K562 (cell line): ENCODE measurements around the gene SERHL2. TPM values are rescaled to one million over a fixed set of nuclear protein-coding genes. Genes with fewer than 3 reads are reported as not detected.
"Not testable (repeated sequence)": the region's sequence is repeated elsewhere in the genome, so short reads cannot be mapped to it uniquely, and the experiment has no call there.

Experiments
- ATAC-seq: fragments of 200-7000 bp; cut with Tn5 transposase; 3 replicates; pipeline ENCODE4 v1.9.1; 2020; ENCODE audit warnings: moderate library complexity
- BruUV-seq: library from RNA; stranded (reverse); fragments of 400-500 nt; replicated peaks from 2 replicates; lab custom pipeline; 2021; lab: Mats Ljungman, UMichigan
- CTCF ChIA-PET: fragments of 300-600 bp; formaldehyde crosslinking; extraction: SDS; loops from one replicate; lab custom pipeline; 2021; ENCODE audit warnings: low intra/inter-chr PET ratio; lab: Yijun Ruan, JAX
- POLR2A ChIA-PET: fragments of 300-600, 350-650 bp; sonication (Branson Sonifier 250); formaldehyde crosslinking; extraction: SDS; loops from one replicate; lab custom pipeline; 2021; ENCODE audit warnings: antibody characterized with exemption, inconsistent platforms; lab: Yijun Ruan, JAX
- DNase-seq, 4 experiments: peaks; one replicate each; pipeline versions ENCODE4 v3.0.0 to v3.0.0-alpha.2; 2011 to 2018; ENCODE audit warnings: low spot score in 3 of 4, mixed read lengths in 3 of 4; ENCODE audit errors: extremely low read depth in 1 of 4
- FAIRE-seq: peaks from 2 replicates; lab custom pipeline; 2011; peaks lifted over from hg19 to GRCh38; lab: Jason Lieb, UNC
- H2AFZ ChIP-seq: 2 replicates; pipeline ENCODE4 v1.6.0; 2011; ENCODE audit warnings: low read depth, low read length, control low read depth, inconsistent platforms
- H3K27ac ChIP-seq: fragments of 200-600 bp; 3 replicates; pipeline ENCODE4 v1.8.0; 2011; ENCODE audit warnings: low read depth, mild to moderate bottlenecking, control low read depth, inconsistent platforms, low read length, moderate library complexity, mixed read lengths; ENCODE audit errors: extremely low read depth
- H3K27me3 ChIP-seq, 2 experiments: fragments of 300-600 bp in 1 of 2; 2 replicates in 1 of 2; 3 replicates in 1 of 2; pipeline versions ENCODE4 v1.6.0 to v1.8.0; 2011; ENCODE audit warnings: inconsistent platforms in 2 of 2, low read length in 2 of 2, mild to moderate bottlenecking in 1 of 2, mixed read lengths in 1 of 2, moderate library complexity in 1 of 2; ENCODE audit not compliant: control insufficient read depth in 2 of 2, insufficient read depth in 2 of 2
- H3K36me3 ChIP-seq: fragments of 300-600 bp; 3 replicates; pipeline ENCODE4 v1.8.0; 2011; ENCODE audit warnings: mild to moderate bottlenecking, low read length, inconsistent platforms; ENCODE audit not compliant: control insufficient read depth, insufficient read depth
- H3K4me1 ChIP-seq, 2 experiments: fragments of 200-600 bp in 1 of 2; replicated peaks in 1 of 2; 2 replicates in 1 of 2; 3 replicates in 1 of 2; pipeline versions ENCODE4 v1.5.1 to v1.8.0; 2011; ENCODE audit warnings: inconsistent platforms in 2 of 2, low read length in 2 of 2, mild to moderate bottlenecking in 1 of 2, mixed read lengths in 1 of 2, moderate library complexity in 1 of 2; ENCODE audit not compliant: control insufficient read depth in 2 of 2, insufficient read depth in 2 of 2
- H3K4me2 ChIP-seq: 2 replicates; pipeline ENCODE4 v1.6.1; 2011; ENCODE audit warnings: low read length, control low read depth, inconsistent platforms, mixed read lengths; ENCODE audit not compliant: insufficient read depth
- H3K4me3 ChIP-seq: fragments of 200-600 bp; sonication (generic), shearing (Covaris generic); 2 replicates; pipeline ENCODE4 v1.5.1; 2016; ENCODE audit warnings: control low read depth, inconsistent platforms
- H3K79me2 ChIP-seq: fragments of 200-600 bp; 3 replicates; pipeline ENCODE4 v1.8.0; 2011; ENCODE audit warnings: low read length, inconsistent platforms; ENCODE audit not compliant: control insufficient read depth, insufficient read depth
- H3K9ac ChIP-seq, 2 experiments: 2 replicates each; pipeline versions ENCODE4 v1.6.0 to v1.6.1; 2011; ENCODE audit warnings: low read depth in 2 of 2, low read length in 2 of 2, control low read depth in 1 of 2, inconsistent platforms in 1 of 2, mild to moderate bottlenecking in 1 of 2, mixed read lengths in 1 of 2; ENCODE audit not compliant: insufficient read depth in 1 of 2
- H3K9me1 ChIP-seq: one replicate; pipeline ENCODE4 v1.6.0; 2011; ENCODE audit warnings: inconsistent platforms, mild to moderate bottlenecking, low read length, moderate library complexity; ENCODE audit not compliant: control insufficient read depth, insufficient read depth
- H3K9me3 ChIP-seq: replicated peaks from 2 replicates; pipeline ENCODE4 v1.5.1; 2011; ENCODE audit warnings: low read depth, low read length, inconsistent platforms; ENCODE audit not compliant: control insufficient read depth, insufficient read depth
- H4K20me1 ChIP-seq: replicated peaks from 2 replicates; pipeline ENCODE4 v1.6.1; 2011; ENCODE audit warnings: low read length, inconsistent platforms, mixed read lengths; ENCODE audit not compliant: control insufficient read depth, insufficient read depth
- ATF1 ChIP-seq, 2 experiments: fragments of 450-650 bp in 1 of 2; IDR thresholded peaks; 2 replicates each; pipeline ENCODE4 v1.6.1; 2016; ENCODE audit warnings: missing compliant biosample characterization in 1 of 2, missing genetic modification characterization in 1 of 2
- ATF7 ChIP-seq: fragments of 450-650 bp; IDR thresholded peaks from 2 replicates; pipeline ENCODE4 v1.7.1; 2014; ENCODE audit warnings: mild to moderate bottlenecking, moderate library complexity
- CXXC5 ChIP-seq: fragments of 250-450 bp; sonication (Bioruptor Pico); IDR thresholded peaks from 2 replicates; pipeline ENCODE4 v1.8.0; 2022; ENCODE audit warnings: inconsistent platforms, mild to moderate bottlenecking, moderate library complexity
- DMBX1 ChIP-seq: fragments of 250-450 bp; sonication (Bioruptor Pico); IDR thresholded peaks from 2 replicates; pipeline ENCODE4 v1.8.0; 2022; ENCODE audit warnings: inconsistent platforms, mild to moderate bottlenecking, moderate library complexity, borderline replicate concordance
- NFRKB ChIP-seq: fragments of 450-650 bp; IDR thresholded peaks from 2 replicates; pipeline ENCODE4 v1.6.1; 2016; ENCODE audit warnings: low read depth
- NR2C1 ChIP-seq, 2 experiments: fragments of 450-650 bp; IDR thresholded peaks; 2 replicates each; pipeline ENCODE4 v1.6.1; 2017; ENCODE audit warnings: mild to moderate bottlenecking in 2 of 2, antibody characterized with exemption in 1 of 2, inconsistent platforms in 1 of 2, missing compliant biosample characterization in 1 of 2, missing genetic modification characterization in 1 of 2
- SMAD4 ChIP-seq: fragments of 250-450 bp; sonication (Bioruptor Pico); conservative IDR thresholded peaks from 2 replicates; pipeline ENCODE4 v1.8.0; 2021; ENCODE audit warnings: inconsistent platforms, mild to moderate bottlenecking, moderate library complexity
- YY1 ChIP-seq, 3 experiments: IDR thresholded peaks; 2 replicates each; pipeline ENCODE4 v1.6.1; 2011; ENCODE audit warnings: low read length in 2 of 3, mild to moderate bottlenecking in 2 of 3, moderate library complexity in 2 of 3, borderline replicate concordance in 1 of 3, control low read depth in 1 of 3, low read depth in 1 of 3; ENCODE audit not compliant: insufficient read depth in 3 of 3, insufficient replicate concordance in 2 of 3, control insufficient read depth in 1 of 3, insufficient read length in 1 of 3; ENCODE audit errors: extremely low read depth in 1 of 3
- ZNF311 ChIP-seq: fragments of 250-450 bp; sonication (Bioruptor Pico); IDR thresholded peaks from 2 replicates; pipeline ENCODE4 v1.4.0; 2020; ENCODE audit warnings: mild to moderate bottlenecking, moderate library complexity
- ZNF592 ChIP-seq: fragments of 450-650 bp; IDR thresholded peaks from 2 replicates; pipeline ENCODE4 v1.6.1; 2017; ENCODE audit warnings: antibody characterized with exemption, mild to moderate bottlenecking
- WGBS: fragments of 100-300 bp; shearing (Covaris generic); methylation state at CpG from one replicate; pipeline ENCODE4 v1.1.6; 2016; ENCODE audit warnings: low coverage, mixed read lengths; ENCODE audit not compliant: insufficient coverage; ENCODE audit errors: missing lambda C conversion rate; 5-methylcytosine and 5-hydroxymethylcytosine counted together
- in situ Hi-C: fragments of 300-500 bp; cut with MboI; formaldehyde crosslinking; loops from 4 replicates; pipeline ENCODE4 v1.15.0; 2018; ENCODE audit warnings: inconsistent platforms, mixed read lengths
- intact Hi-C: fragments of 100-400 bp; cut with micrococcal nuclease; formaldehyde crosslinking; loops from 2 replicates; pipeline ENCODE4 v1.14.2; 2022
- polyA plus RNA-seq, 8 experiments: library from polyadenylated mRNA; depleted of rRNA in 4 of 8; stranded (reverse) in 5 of 8; unstranded in 3 of 8; fragments of >200 nt; fragmentation: Nextera tagmentation in 2 of 8; fragmentation: Illumina TruSeq in 1 of 8; extraction: Ambion mirVana in 2 of 8; extraction: Trizol in 1 of 8; gene quantifications; 2 replicates each; pipeline versions ENCODE4 v1.2.1 to v1.2.3, GENCODE V29; 2011 to 2014; ENCODE audit warnings: inconsistent platforms in 1 of 8, missing spikeins in 1 of 8
- total RNA-seq, 7 experiments: library from RNA; depleted of rRNA in 6 of 7; stranded (reverse); fragments of >200 nt in 6 of 7; fragmentation: Illumina TruSeq in 2 of 7; extraction: Trizol in 2 of 7; gene quantifications; 2 replicates each; pipeline versions ENCODE4 v1.2.1 to v1.2.3, GENCODE V29; 2011 to 2021; ENCODE audit warnings: low replicate concordance in 1 of 7
- TF ChIP-seq, protein P1 (sequence below), 2 experiments: fragments of 450-650 bp; conservative IDR thresholded peaks; 2 replicates each; pipeline ENCODE4 v1.6.1; 2017; ENCODE audit warnings: mild to moderate bottlenecking in 2 of 2, moderate library complexity in 2 of 2
- TF ChIP-seq, protein P2 (sequence below), 2 experiments: fragments of 450-650 bp in 1 of 2; sonication (generic) in 1 of 2; formaldehyde crosslinking in 1 of 2; IDR thresholded peaks in 1 of 2; conservative IDR thresholded peaks in 1 of 2; 2 replicates each; pipeline versions ENCODE4 v1.6.1 to v1.8.1; 2016 to 2023; ENCODE audit warnings: mild to moderate bottlenecking in 2 of 2, moderate library complexity in 2 of 2, inconsistent platforms in 1 of 2, missing genetic modification reagents in 1 of 2

SERHL2 gene
- total and polyA plus RNA-seq, 9 of the 15 experiments (the other 6 are each of a cell fraction or from before 2014, with no cell fraction given) = 19.9 to 62.6 (median 25.2) TPM

GRCh38 chr22:42537199-42537831 lies 16.4 kb upstream of the SERHL2 start:
- H4K20me1 ChIP-seq; H3K4me3 ChIP-seq; H3K9me3 ChIP-seq; intact Hi-C loops; H3K36me3 ChIP-seq; in situ Hi-C loops; H3K79me2 ChIP-seq; H3K27me3 ChIP-seq; POLR2A ChIA-PET; H3K9me1 ChIP-seq; DNase-seq; CTCF ChIA-PET; H3K9ac ChIP-seq; TF ChIP-seq NR2C1 (IDR thresholded peaks at IDR 0.05); ATF1 (CRISPR knock-in tag; IDR thresholded peaks at IDR 0.05): not testable (repeated sequence)
- ATAC-seq (peak; percentile 87), FAIRE-seq (peak; percentile 58)
- Histone ChIP-seq H3K4me1 (peaks cover 15 to 26% of the 10 kb centered on the region in 2 experiments; a peak in 4 of 5 replicates), H3K4me2 (peak overlapping the region; percentile 25; the same call in 1 of the 2 replicates), H3K27ac (peak overlapping the region; percentile 66), H2AFZ (peak overlapping the region; percentile 66; the same call in 1 of the 2 replicates)
- BruUV-seq = TSS peak; percentile 70
- 25% methylated on average over 6 of the region's 14 CpGs for WGBS
- TF ChIP-seq ZNF592 (peak; percentile 70; the same call in 1 of the 2 replicates), NR2C1 (tag; IDR thresholded peaks at IDR 0.05) (peak; percentile 42; the same call in 1 of the 2 replicates), YY1 (IDR thresholded peaks at IDR 0.05; ENCODE audit: borderline replicate concordance in 1 of 3, control insufficient read depth in 1 of 3, extremely low read depth in 1 of 3, insufficient read depth in 3 of 3, insufficient read length in 1 of 3, insufficient replicate concordance in 2 of 3, low read depth in 1 of 3, low read length in 2 of 3) (peak in 1 of 3 experiments; percentile 45), SMAD4 (peak; percentile 47), CXXC5 (CRISPR knock-in tag) (0 out of 2 replicates have a peak, but pooled peaks have one; percentile 21), DMBX1 (CRISPR knock-in tag) (peak; percentile 78; the same call in 1 of the 2 replicates), ZNF311 (peak; percentile 69; the same call in 1 of the 2 replicates), ATF7 (0 out of 2 replicates have a peak, but pooled peaks have one; percentile 30), NFRKB (peak; percentile 47; the same call in 1 of the 2 replicates), ATF1 (tag; IDR thresholded peaks at IDR 0.05) (0 out of 2 replicates have a peak, but pooled peaks have one; percentile 30)
- TF ChIP-seq, protein P1, sequence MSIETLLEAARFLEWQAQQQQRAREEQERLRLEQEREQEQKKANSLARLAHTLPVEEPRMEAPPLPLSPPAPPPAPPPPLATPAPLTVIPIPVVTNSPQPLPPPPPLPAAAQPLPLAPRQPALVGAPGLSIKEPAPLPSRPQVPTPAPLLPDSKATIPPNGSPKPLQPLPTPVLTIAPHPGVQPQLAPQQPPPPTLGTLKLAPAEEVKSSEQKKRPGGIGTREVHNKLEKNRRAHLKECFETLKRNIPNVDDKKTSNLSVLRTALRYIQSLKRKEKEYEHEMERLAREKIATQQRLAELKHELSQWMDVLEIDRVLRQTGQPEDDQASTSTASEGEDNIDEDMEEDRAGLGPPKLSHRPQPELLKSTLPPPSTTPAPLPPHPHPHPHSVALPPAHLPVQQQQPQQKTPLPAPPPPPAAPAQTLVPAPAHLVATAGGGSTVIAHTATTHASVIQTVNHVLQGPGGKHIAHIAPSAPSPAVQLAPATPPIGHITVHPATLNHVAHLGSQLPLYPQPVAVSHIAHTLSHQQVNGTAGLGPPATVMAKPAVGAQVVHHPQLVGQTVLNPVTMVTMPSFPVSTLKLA (conservative IDR thresholded peaks at IDR 0.05) = 0 out of 4 replicates have a peak, but pooled peaks of 1 of the 2 experiments have one; percentile 9
- TF ChIP-seq, protein P2, sequence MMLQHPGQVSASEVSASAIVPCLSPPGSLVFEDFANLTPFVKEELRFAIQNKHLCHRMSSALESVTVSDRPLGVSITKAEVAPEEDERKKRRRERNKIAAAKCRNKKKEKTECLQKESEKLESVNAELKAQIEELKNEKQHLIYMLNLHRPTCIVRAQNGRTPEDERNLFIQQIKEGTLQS (IDR thresholded peaks at IDR 0.05) = peak; percentile 28; the same call in 1 of the 2 replicates
- TF ChIP-seq, protein P2 (CRISPR knock-in tag; conservative IDR thresholded peaks at IDR 0.05) = not testable (repeated sequence)
